Hair follicular keratinocyte (primary cell): ENCODE results near the gene MAP1LC3C. TPM values are rescaled to one million over a fixed set of nuclear protein-coding genes. Genes with fewer than 3 reads are reported as not detected.

ENCODE experiments used
- total RNA-seq: library from RNA; depleted of rRNA; stranded (reverse); fragments of >200 nt; gene quantifications from 2 replicates; pipeline ENCODE4 v1.2.3, GENCODE V29; 2015

The MAP1LC3C gene
- not detected in 2 replicates for total RNA-seq

DNA sequence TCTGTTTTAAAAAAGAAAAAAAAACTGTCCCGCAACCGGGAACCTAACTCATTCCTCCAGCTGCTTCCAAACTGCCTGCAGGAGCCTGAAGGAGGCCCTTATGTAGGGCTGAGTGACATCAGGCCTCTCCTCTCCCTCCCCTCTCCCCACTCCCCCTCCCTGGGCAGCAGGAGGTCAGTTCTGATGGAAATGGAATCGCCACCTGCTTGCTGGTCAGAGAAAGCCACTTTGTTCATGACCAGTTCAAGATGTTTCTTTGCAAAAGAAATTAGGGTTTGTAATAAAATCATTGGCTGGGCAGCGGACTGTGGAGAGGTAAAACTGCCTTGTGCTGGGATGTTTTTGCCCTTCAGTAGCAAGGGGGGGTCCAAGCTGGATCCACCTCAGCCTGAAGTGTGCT lies at the start of gene MAP1LC3C:
TSS of gene MAP1LC3C (minus strand) at position 73 of the 400 bp plus-strand sequence. CDS start 90 bp downstream, outside the sequence.

DNA sequence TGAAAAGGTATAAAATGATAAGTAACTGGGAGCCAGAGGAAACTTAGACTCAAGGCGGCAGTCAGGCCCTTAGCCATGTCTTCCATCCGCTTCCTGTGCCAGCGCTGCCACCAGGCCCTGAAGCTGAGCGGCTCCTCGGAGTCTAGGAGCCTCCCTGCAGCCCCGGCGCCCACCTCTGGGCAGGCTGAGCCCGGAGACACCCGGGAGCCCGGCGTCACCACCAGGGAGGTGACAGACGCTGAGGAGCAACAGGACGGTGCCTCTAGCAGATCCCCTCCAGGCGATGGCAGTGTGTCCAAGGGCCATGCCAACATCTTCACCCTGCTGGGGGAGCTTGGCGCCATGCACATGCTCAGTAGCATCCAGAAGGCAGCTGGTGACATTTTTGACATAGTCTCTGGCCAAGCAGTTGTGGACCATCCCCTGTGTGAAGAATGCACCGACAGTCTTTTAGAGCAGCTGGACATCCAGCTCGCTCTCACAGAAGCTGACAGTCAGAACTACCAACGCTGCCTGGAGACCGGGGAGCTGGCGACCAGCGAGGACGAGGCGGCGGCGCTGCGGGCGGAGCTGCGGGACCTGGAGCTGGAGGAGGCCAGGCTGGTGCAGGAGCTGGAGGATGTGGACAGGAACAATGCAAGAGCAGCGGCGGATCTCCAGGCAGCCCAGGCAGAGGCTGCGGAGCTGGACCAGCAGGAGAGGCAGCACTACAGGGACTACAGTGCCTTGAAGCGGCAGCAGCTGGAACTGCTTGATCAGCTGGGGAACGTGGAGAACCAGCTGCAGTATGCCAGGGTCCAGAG lies 41.0 kb downstream of the MAP1LC3C start, which contains the start of gene BECN2:
TSS of gene BECN2 (plus strand) at position 76 of the 803 bp plus-strand sequence. CDS start at position 76, 0 bp downstream.

Other genes starting within 250 kb of the MAP1LC3C start
- 5.5 and 16.7 TPM in 2 replicates for gene EXO1, start 150.9 kb downstream of the MAP1LC3C start, total RNA-seq
- gene BECN2, start 41.3 kb downstream of the MAP1LC3C start, total RNA-seq: not detected in 2 replicates